DOHH2 (cell line): ENCODE measurements around the gene UTS2.
A peak's percentile ranks its signal among the peaks of the same experiment; 100 is the strongest.

Experiments
- H3F3A ChIP-seq: fragments of 200-600 bp; sonication (generic), shearing (Covaris generic); 2 replicates; pipeline ENCODE4 v1.6.0; 2016; ENCODE audit warnings: antibody characterized with exemption, mild to moderate bottlenecking; ENCODE audit not compliant: control insufficient read depth, insufficient read depth
- H3K27ac ChIP-seq: fragments of 200-600 bp; sonication (generic); 2 replicates; pipeline ENCODE4 v1.5.1; 2014; ENCODE audit warnings: low read depth, mild to moderate bottlenecking, low read length, moderate library complexity
- H3K27me3 ChIP-seq: fragments of 200-600 bp; sonication (generic); 2 replicates; pipeline ENCODE4 v1.6.1; 2014; ENCODE audit warnings: mild to moderate bottlenecking, low read length, mixed read lengths; ENCODE audit not compliant: control insufficient read depth
- H3K36me3 ChIP-seq: fragments of 200-600 bp; sonication (generic); 2 replicates; pipeline ENCODE4 v1.6.1; 2014; ENCODE audit warnings: mild to moderate bottlenecking, low read length, moderate library complexity, mixed read lengths; ENCODE audit not compliant: control insufficient read depth
- H3K4me1 ChIP-seq: fragments of 200-600 bp; sonication (generic); 2 replicates; pipeline ENCODE4 v1.6.1; 2014; ENCODE audit warnings: mild to moderate bottlenecking, low read length, mixed read lengths; ENCODE audit not compliant: control insufficient read depth
- H3K4me2 ChIP-seq: fragments of 200-600 bp; sonication (generic); 2 replicates; pipeline ENCODE4 v1.6.0; 2014; ENCODE audit warnings: mild to moderate bottlenecking, low read length, moderate library complexity
- H3K4me3 ChIP-seq: fragments of 200-600 bp; sonication (generic); 2 replicates; pipeline ENCODE4 v1.5.1; 2014; ENCODE audit warnings: mild to moderate bottlenecking, low read length, mixed read lengths
- H3K79me2 ChIP-seq: fragments of 200-600 bp; sonication (generic); 2 replicates; pipeline ENCODE4 v1.6.1; 2014; ENCODE audit warnings: mild to moderate bottlenecking, low read length, mixed read lengths; ENCODE audit not compliant: control insufficient read depth
- H3K9me2 ChIP-seq: fragments of 200-600 bp; sonication (generic); replicated peaks from 2 replicates; pipeline ENCODE4 v1.6.1; 2014; ENCODE audit warnings: mild to moderate bottlenecking, low read length, mixed read lengths; ENCODE audit not compliant: control insufficient read depth
- H3K9me3 ChIP-seq: fragments of 200-600 bp; sonication (generic); 2 replicates; pipeline ENCODE4 v1.6.1; 2014; ENCODE audit warnings: antibody characterized with exemption, low read length, mixed read lengths; ENCODE audit not compliant: control insufficient read depth, insufficient read depth
- H4K20me1 ChIP-seq: fragments of 200-600 bp; sonication (generic); 2 replicates; pipeline ENCODE4 v1.6.0; 2014; ENCODE audit warnings: low read depth, mild to moderate bottlenecking, antibody characterized with exemption, low read length, moderate library complexity; ENCODE audit not compliant: control insufficient read depth, insufficient read depth
- CTCF ChIP-seq: fragments of 200-600 bp; sonication (generic); IDR thresholded peaks from one replicate; pipeline ENCODE4 v1.5.1; 2014; ENCODE audit warnings: antibody characterized with exemption, mild to moderate bottlenecking, low read depth, low read length; ENCODE audit not compliant: poor library complexity, severe bottlenecking
- EZH2phosphoT487 ChIP-seq: fragments of 200-600 bp; sonication (generic); IDR thresholded peaks from 2 replicates; pipeline ENCODE4 v1.6.1; 2017; ENCODE audit warnings: borderline replicate concordance, mild to moderate bottlenecking, antibody characterized with exemption, low read length, moderate library complexity, mixed read lengths

Gene UTS2

GRCh38 chr1:7839526-7839925, 13.3 kb downstream of the UTS2 start:
- no peak overlapping the region for H3K4me3 ChIP-seq
- TF ChIP-seq CTCF, result no peak
- TF ChIP-seq EZH2phosphoT487, result no peak
- H4K20me1 ChIP-seq, result no peaks in the 10 kb centered on the region
- H3F3A ChIP-seq, result no peaks in the 10 kb centered on the region
- H3K79me2 ChIP-seq, result no peaks in the 10 kb centered on the region
- peaks cover 11% of the 10 kb centered on the region; the same call in 1 of the 2 replicates for H3K9me3 ChIP-seq
- H3K4me1 ChIP-seq, result no peaks in the 10 kb centered on the region
- H3K36me3 ChIP-seq, result peaks cover 38% of the 10 kb centered on the region
- H3K4me2 ChIP-seq, result no peak overlapping the region
- no peak overlapping the region for H3K27ac ChIP-seq
- no peaks in the 10 kb centered on the region for H3K27me3 ChIP-seq
- H3K9me2 ChIP-seq, result no peaks in the 10 kb centered on the region

DNA sequence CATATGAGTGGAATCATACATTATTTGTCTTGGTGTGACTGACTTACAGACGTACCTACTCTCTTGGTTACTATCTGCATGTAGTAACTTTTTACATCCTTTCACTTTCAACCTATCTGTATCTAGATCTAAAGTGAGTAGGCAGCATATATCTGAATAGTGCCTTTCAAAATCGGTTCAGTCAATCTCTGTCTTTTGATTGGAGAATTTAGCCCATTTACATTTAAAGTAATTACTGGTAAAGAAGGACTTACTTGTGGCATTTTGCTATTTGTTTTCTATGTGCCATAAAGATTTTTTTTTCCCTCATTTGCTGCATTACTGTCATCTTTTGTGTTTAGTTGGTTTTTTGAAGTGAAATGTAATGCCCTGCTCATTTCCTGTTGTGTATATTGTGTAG, 14.2 kb downstream of the UTS2 start:
- peaks cover 35% of the 10 kb centered on the region for H3K36me3 ChIP-seq
- no peak overlapping the region for H3K4me3 ChIP-seq
- TF ChIP-seq EZH2phosphoT487, result no peak
- TF ChIP-seq CTCF, result no peak

DNA sequence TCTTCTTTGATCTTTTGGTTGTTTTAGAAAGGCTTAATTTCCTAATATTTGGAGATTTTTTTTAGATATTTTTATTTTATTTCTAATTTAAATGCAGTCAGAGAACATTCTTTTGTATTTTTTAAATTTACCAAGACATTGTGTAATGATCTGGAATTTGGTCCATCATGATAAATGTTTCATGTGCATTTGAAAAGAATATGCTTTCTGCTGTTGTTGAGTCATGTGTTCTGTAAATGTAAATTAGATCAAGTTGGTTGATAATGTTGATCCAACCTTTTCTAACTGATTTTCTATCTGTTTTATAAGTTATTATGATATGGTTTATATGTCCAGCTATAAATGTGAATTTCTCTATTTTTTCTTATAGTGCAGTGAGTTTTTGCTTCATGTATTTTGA, 19.8 kb downstream of the UTS2 start:
- Histone ChIP-seq H3K4me3 (no peak overlapping the region), H3K4me2 (no peak overlapping the region), H3K4me1 (peaks cover 23% of the 10 kb centered on the region), H3K36me3 (peaks cover 31% of the 10 kb centered on the region), H3K9me2 (no peaks in the 10 kb centered on the region), H4K20me1 (no peaks in the 10 kb centered on the region), H3K27me3 (no peaks in the 10 kb centered on the region), H3F3A (no peaks in the 10 kb centered on the region), H3K9me3 (no peaks in the 10 kb centered on the region), H3K27ac (no peak overlapping the region), H3K79me2 (peaks cover 8% of the 10 kb centered on the region)
- no peak for TF ChIP-seq EZH2phosphoT487
- no peak for TF ChIP-seq CTCF

More for the DNA sequence above, 14.2 kb downstream of the UTS2 start:
- Histone ChIP-seq H3K79me2 (no peaks in the 10 kb centered on the region), H3K9me3 (peaks cover 11% of the 10 kb centered on the region; the same call in 1 of the 2 replicates), H3K9me2 (no peaks in the 10 kb centered on the region), H3F3A (no peaks in the 10 kb centered on the region), H3K27me3 (no peaks in the 10 kb centered on the region), H4K20me1 (no peaks in the 10 kb centered on the region), H3K4me2 (no peak overlapping the region), H3K4me1 (no peaks in the 10 kb centered on the region), H3K27ac (no peak overlapping the region)

- Histone ChIP-seq H3K36me3 (peaks cover 16% of the 10 kb centered on the region), H3K27ac (no peak overlapping the region), H3K4me1 (peaks cover 23% of the 10 kb centered on the region), H3K4me2 (peak overlapping the region; percentile 10; the same call in 1 of the 2 replicates), H3F3A (no peaks in the 10 kb centered on the region), H3K9me3 (no peaks in the 10 kb centered on the region), H3K79me2 (peaks cover 24% of the 10 kb centered on the region), H3K9me2 (no peaks in the 10 kb centered on the region), H3K4me3 (no peak overlapping the region), H3K27me3 (no peaks in the 10 kb centered on the region), H4K20me1 (no peaks in the 10 kb centered on the region)
- TF ChIP-seq CTCF (no peak), EZH2phosphoT487 (no peak)
Measured at GRCh38 chr1:7831458-7831857, 21.4 kb downstream of the UTS2 start.
